Liver (tissue), 9 donors: ENCODE results near the gene LGR6. TPM values are rescaled to one million over a fixed set of nuclear protein-coding genes. Genes with fewer than 3 reads are reported as not detected.

Experiments
- DNase-seq: peaks from one replicate; pipeline ENCODE4 v3.0.0-alpha.2; 2017; ENCODE audit warnings: low spot score
- H3K27ac ChIP-seq, 2 donors: one replicate each; pipeline ENCODE4 v1.7.0; 2013; ENCODE audit warnings: inconsistent platforms in 2 of 2, low read length in 2 of 2, control low read depth in 1 of 2, low read depth in 1 of 2, mild to moderate bottlenecking in 1 of 2
- H3K27me3 ChIP-seq, 4 donors: one replicate each; pipeline versions ENCODE4 v1.6.1 to v1.7.0; 2013; ENCODE audit warnings: low read length in 3 of 4, inconsistent platforms in 1 of 4, mild to moderate bottlenecking in 1 of 4, moderate library complexity in 1 of 4; ENCODE audit not compliant: control insufficient read depth in 4 of 4, insufficient read depth in 4 of 4
- H3K36me3 ChIP-seq, 4 donors: one replicate each; pipeline versions ENCODE4 v1.6.1 to v1.7.0; 2013; ENCODE audit warnings: low read length in 3 of 4, mild to moderate bottlenecking in 3 of 4, low read depth in 1 of 4, moderate library complexity in 1 of 4; ENCODE audit not compliant: control insufficient read depth in 4 of 4, insufficient read depth in 3 of 4
- H3K4me1 ChIP-seq, 4 donors: one replicate each; pipeline versions ENCODE4 v1.6.1 to v1.7.0; 2013; ENCODE audit warnings: low read length in 3 of 4, mild to moderate bottlenecking in 3 of 4, moderate library complexity in 1 of 4; ENCODE audit not compliant: control insufficient read depth in 4 of 4, insufficient read depth in 4 of 4
- H3K4me3 ChIP-seq, 3 donors: one replicate each; pipeline versions ENCODE4 v1.6.1 to v1.7.0; 2013; ENCODE audit warnings: low read length in 3 of 3, control low read depth in 1 of 3, low read depth in 1 of 3, mild to moderate bottlenecking in 1 of 3
- H3K9ac ChIP-seq, 2 donors: one replicate each; pipeline ENCODE4 v1.7.0; 2013; ENCODE audit warnings: low read length in 2 of 2, mild to moderate bottlenecking in 2 of 2, moderate library complexity in 2 of 2, control low read depth in 1 of 2, low read depth in 1 of 2
- H3K9me3 ChIP-seq, 4 donors: one replicate each; pipeline versions ENCODE4 v1.6.1 to v1.7.0; 2013; ENCODE audit warnings: low read length in 3 of 4; ENCODE audit not compliant: control insufficient read depth in 4 of 4
- ATF3 ChIP-seq: IDR thresholded peaks from 2 replicates; pipeline ENCODE4 v1.6.1; 2016; ENCODE audit warnings: antibody characterized with exemption
- CTCF ChIP-seq: fragments of 150-350 bp; IDR thresholded peaks from 2 replicates; pipeline ENCODE4 v1.5.1; 2017; ENCODE audit warnings: improper control_type of control experiment, low read depth, low read length; ENCODE audit not compliant: missing input control
- FOXA1 ChIP-seq: IDR thresholded peaks from 2 replicates; pipeline ENCODE4 v1.6.1; 2016; ENCODE audit warnings: antibody characterized with exemption
- FOXA2 ChIP-seq: IDR thresholded peaks from 2 replicates; pipeline ENCODE4 v1.6.1; 2016; ENCODE audit warnings: antibody characterized with exemption
- HNF4A ChIP-seq, 2 donors: conservative IDR thresholded peaks; 2 replicates each; pipeline ENCODE4 v1.6.1; 2016; ENCODE audit warnings: antibody characterized with exemption in 2 of 2, mild to moderate bottlenecking in 2 of 2
- HNF4G ChIP-seq: IDR thresholded peaks from 2 replicates; pipeline ENCODE4 v1.6.1; 2016; ENCODE audit warnings: antibody characterized with exemption
- NR2F2 ChIP-seq: IDR thresholded peaks from 2 replicates; pipeline ENCODE4 v1.6.1; 2016; ENCODE audit warnings: antibody characterized with exemption
- RAD21 ChIP-seq, 2 donors: IDR thresholded peaks; 2 replicates each; pipeline ENCODE4 v1.6.1; 2016; ENCODE audit warnings: antibody characterized with exemption in 2 of 2, mild to moderate bottlenecking in 2 of 2
- RXRA ChIP-seq, 2 donors: IDR thresholded peaks; 2 replicates each; pipeline ENCODE4 v1.6.1; 2017 to 2018; ENCODE audit warnings: antibody characterized with exemption in 2 of 2, mild to moderate bottlenecking in 1 of 2
- SP1 ChIP-seq: IDR thresholded peaks from 2 replicates; pipeline ENCODE4 v1.6.1; 2018; ENCODE audit warnings: antibody characterized with exemption, mild to moderate bottlenecking
- TAF1 ChIP-seq: conservative IDR thresholded peaks from 2 replicates; pipeline ENCODE4 v1.6.1; 2016; ENCODE audit warnings: antibody characterized with exemption, mild to moderate bottlenecking
- YY1 ChIP-seq: IDR thresholded peaks from 2 replicates; pipeline ENCODE4 v1.6.1; 2016; ENCODE audit warnings: antibody characterized with exemption, mild to moderate bottlenecking
- WGBS: extraction: QIAGEN DNeasy Blood & Tissue Kit; methylation state at CpG from one replicate; pipeline ENCODE4 v1.1.7; 2013; 5-methylcytosine and 5-hydroxymethylcytosine counted together
- polyA plus RNA-seq, 2 donors: library from polyadenylated mRNA; stranded (reverse) in 1 of 2; unstranded in 1 of 2; fragments of 200-250 nt in 1 of 2; fragments of >200 nt in 1 of 2; fragmentation: Nextera tagmentation in 1 of 2; extraction: Ambion mirVana in 1 of 2; gene quantifications; one replicate each; pipeline versions ENCODE4 v1.2.1 to v1.2.3, GENCODE V29; 2013 to 2015
- total RNA-seq, 2 donors: library from RNA; depleted of rRNA; stranded (reverse); fragments of >200 nt; gene quantifications; one replicate each; pipeline ENCODE4 v1.2.3, GENCODE V29; 2014
- TF ChIP-seq, protein P1 (sequence below): IDR thresholded peaks from 2 replicates; pipeline ENCODE4 v1.6.1; 2016; ENCODE audit warnings: antibody characterized with exemption, mild to moderate bottlenecking
- donor health status: healthy.
- donor health status: healthy.
- donor health status: healthy.
- donor health status: healthy.
- donor health status: healthy.

LGR6 gene
- total and polyA plus RNA-seq, 4 donors, result 0.05 to 1.2 (median 0.75) TPM

DNA sequence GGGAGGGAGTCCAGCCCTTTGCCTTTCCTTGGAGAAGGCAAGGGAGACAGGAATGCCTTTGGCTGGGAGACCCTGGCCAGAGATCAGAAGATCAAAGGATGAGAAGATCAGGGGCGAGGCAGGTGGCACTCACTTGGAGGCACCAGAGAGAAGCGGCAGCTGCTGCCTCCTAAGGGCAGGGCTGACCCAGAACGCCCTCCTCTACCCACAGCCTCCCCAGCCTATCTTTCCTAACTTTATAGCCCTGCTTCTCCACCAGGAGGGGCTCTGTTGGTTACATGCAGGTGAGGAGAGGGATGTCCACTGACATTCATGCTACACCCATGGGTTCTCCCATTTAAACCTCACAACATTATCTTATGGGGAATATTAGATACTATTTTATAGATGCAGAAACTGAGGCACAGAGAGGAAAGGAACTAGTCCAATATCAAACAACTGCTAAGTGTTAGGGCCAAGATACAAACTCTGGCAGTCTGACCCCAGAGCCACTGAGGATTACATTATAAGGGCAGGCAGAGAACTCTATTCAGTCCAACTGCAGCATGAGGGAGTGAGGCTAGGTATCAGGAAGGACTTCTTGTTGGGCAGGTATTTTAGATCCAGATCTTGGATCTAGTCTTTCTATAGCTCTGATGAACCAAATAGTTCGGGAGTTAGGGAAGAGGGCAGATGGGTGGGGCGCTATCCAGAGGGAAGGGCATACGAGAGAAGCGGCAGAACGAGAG lies 19.9 kb downstream of the LGR6 start:
- H3K27me3 ChIP-seq, result peaks cover 0 to 11% (median 0%) of the 10 kb centered on the region in 4 donors
- H3K27ac ChIP-seq, result no peak overlapping the region
- DNase-seq, result no peak
- H3K4me3 ChIP-seq, result no peak overlapping the region
- H3K4me1 ChIP-seq, result peaks cover 0 to 9% (median 4%) of the 10 kb centered on the region in 4 donors
- no peak for TF ChIP-seq FOXA2
- WGBS, result 33% methylated on average over 8 of the region's 8 CpGs
- H3K36me3 ChIP-seq, result no peaks in the 10 kb centered on the region
- H3K9me3 ChIP-seq, result no peaks in the 10 kb centered on the region
- H3K9ac ChIP-seq, result no peak overlapping the region

GRCh38 chr1:202214089-202214843 lies 20.7 kb downstream of the LGR6 start:
- 9% methylated on average over 56 of the region's 56 CpGs for WGBS
- Histone ChIP-seq H3K9ac (no peak overlapping the region), H3K4me3 (peak overlapping the region in 1 of 3 donors; percentile 19), H3K9me3 (no peaks in the 10 kb centered on the region), H3K27ac (no peak overlapping the region), H3K4me1 (peaks cover 0 to 9% (median 4%) of the 10 kb centered on the region in 4 donors), H3K36me3 (no peaks in the 10 kb centered on the region), H3K27me3 (peaks cover 0 to 11% (median 0%) of the 10 kb centered on the region in 4 donors)
- TF ChIP-seq RXRA (IDR thresholded peaks at IDR 0.05) (no peak), HNF4G (no peak), YY1 (no peak), CTCF (no peak), RAD21 (IDR thresholded peaks at IDR 0.05) (no peak), ATF3 (no peak), NR2F2 (no peak), FOXA2 (no peak), SP1 (no peak), HNF4A (conservative IDR thresholded peaks at IDR 0.05) (no peak), FOXA1 (no peak), TAF1 (no peak)
- TF ChIP-seq, protein P1, sequence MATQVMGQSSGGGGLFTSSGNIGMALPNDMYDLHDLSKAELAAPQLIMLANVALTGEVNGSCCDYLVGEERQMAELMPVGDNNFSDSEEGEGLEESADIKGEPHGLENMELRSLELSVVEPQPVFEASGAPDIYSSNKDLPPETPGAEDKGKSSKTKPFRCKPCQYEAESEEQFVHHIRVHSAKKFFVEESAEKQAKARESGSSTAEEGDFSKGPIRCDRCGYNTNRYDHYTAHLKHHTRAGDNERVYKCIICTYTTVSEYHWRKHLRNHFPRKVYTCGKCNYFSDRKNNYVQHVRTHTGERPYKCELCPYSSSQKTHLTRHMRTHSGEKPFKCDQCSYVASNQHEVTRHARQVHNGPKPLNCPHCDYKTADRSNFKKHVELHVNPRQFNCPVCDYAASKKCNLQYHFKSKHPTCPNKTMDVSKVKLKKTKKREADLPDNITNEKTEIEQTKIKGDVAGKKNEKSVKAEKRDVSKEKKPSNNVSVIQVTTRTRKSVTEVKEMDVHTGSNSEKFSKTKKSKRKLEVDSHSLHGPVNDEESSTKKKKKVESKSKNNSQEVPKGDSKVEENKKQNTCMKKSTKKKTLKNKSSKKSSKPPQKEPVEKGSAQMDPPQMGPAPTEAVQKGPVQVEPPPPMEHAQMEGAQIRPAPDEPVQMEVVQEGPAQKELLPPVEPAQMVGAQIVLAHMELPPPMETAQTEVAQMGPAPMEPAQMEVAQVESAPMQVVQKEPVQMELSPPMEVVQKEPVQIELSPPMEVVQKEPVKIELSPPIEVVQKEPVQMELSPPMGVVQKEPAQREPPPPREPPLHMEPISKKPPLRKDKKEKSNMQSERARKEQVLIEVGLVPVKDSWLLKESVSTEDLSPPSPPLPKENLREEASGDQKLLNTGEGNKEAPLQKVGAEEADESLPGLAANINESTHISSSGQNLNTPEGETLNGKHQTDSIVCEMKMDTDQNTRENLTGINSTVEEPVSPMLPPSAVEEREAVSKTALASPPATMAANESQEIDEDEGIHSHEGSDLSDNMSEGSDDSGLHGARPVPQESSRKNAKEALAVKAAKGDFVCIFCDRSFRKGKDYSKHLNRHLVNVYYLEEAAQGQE, result no peak
- no peak for DNase-seq
